Dedifferentiated amniotic fluid mesenchymal stem cell (primary cell): Measurements from ENCODE around the gene MCTP1.
"Not testable (repeated sequence)": the region's sequence is repeated elsewhere in the genome, so short reads cannot be mapped to it uniquely, and the experiment has no call there.

Experiments used
- DNase-seq: peaks from one replicate; pipeline ENCODE4 v3.0.0-alpha.2; 2016; ENCODE audit errors: extremely low spot score

MCTP1 gene

DNA sequence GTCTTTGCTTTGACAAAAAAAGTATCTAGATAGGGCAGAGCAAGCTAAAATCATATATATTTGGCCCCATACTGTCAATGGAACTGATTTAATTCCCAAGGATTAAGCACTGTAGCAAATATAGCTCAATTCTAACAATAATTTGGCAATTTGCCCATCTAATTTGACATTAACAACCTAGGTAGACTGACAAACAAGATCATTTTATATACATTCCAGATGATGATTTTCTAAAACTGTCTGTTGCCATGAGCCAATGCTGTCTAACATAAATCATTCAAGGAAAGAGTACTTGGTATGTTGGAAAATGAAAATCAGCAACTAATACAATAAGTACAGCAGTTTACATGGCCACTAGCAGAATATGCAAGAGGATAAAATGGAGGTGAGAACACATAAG, 32.1 kb downstream of the MCTP1 start:
- DNase-seq: no peak

DNA sequence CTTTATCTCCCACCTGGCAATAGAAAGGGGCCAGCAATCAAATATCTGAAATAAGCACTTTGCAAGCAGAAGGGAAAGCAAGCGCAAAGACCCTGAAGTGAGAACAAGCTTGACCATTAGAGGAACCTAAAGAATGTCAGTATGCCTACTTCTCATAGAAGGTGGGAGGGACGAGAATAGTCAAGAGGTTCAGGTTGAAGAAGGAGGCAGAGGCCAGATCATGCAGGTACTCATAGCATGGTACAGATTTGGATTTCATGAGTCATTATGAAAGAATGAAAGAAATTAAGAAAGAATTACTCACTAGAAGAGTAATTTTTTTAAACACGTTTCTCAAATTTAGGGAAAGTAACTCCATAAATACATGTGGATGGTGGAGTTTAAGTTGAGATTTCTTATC, 33.7 kb downstream of the MCTP1 start:
- no peak for DNase-seq

DNA sequence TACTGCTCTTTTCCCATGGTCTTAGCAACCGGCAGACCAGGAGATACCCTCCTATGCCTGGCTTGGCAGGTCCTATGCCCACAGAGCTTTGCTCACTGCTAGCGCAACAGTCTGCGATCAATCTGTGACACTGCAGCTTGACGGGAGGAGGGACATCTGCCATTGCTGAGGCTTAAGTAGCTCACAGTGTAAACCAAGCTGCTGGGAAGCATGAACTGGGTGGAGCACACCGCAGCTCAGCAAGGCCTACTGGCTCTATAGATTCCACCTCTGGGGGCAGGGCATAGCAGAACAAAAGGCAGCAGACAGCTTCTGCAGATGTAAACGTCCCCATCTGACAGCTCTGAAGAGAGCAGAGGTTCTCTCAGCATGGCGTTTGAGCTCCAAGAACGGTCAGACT, 40.4 kb downstream of the MCTP1 start:
- DNase-seq: no peak

DNA sequence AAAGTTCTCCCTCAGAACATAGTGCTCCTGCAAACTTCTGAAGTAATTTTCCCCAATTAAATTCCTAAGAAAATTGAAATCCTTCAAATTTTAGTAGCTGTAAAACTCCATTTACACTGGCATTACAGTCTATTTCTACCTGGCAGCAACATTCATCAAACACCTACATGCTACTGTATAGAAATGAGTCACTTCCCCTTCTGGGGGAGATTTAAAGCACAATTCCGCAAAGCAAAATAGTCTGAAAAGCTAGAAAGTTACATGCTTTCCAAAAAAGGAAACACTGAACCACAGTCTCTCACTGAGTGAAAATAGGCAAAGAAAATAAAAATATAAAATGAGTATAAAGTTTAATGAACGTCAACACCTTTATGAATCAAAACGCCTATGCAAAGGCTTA, 43.3 kb downstream of the MCTP1 start:
- no peak for DNase-seq

DNA sequence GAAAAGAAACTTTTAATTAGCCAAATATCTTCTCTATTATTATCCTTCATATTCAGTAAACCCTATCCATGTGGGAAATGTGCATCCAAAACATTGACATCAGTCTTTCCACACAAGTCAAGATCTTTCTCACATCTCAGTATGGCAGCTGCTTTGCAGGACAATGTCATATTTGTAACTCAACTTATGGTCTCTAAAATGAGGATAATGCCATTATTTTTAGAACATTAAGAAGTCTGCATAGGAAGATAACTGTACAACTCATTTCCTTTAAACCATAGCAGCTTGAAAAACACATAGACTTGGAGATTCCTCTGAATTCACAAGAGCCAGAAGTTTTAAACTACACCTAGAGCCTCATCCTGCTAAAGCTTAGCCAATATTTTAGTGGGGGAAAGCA, 43.7 kb downstream of the MCTP1 start:
- no peak for DNase-seq

DNA sequence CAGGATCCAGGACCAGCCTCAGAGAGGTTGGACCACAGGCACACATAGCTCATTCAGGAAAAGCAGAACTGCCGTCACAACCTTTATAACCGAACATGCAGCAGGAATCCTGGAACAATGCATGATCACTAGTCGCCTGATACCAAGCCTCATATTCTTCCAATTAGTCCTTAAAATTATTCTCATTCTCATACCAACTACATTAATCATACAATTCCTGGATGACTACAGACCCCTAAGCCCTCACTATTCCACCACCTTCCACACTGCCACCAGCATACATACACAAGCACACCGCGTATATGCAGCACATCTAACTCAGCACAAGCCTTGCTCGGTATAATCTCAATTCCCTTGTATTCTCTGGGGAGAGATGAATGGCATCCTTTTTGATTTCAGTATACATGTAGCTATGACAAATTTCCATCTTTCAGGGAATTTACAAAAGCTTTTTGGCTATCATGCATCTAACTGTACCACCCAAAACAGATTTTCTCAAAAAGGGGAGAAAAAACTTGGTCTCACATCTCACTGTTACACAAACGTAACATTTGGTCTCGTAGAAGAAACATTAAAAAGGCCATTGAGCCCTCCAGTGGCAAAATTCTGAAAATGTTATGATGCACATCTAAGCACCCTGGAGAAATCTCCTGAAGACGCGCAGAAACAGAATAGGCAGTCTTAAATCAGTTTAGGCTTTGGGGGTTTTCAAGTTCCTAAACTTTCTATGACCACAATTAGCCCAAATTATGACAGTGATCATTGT, 46.2 kb downstream of the MCTP1 start:
- peak; percentile 31 for DNase-seq

DNA sequence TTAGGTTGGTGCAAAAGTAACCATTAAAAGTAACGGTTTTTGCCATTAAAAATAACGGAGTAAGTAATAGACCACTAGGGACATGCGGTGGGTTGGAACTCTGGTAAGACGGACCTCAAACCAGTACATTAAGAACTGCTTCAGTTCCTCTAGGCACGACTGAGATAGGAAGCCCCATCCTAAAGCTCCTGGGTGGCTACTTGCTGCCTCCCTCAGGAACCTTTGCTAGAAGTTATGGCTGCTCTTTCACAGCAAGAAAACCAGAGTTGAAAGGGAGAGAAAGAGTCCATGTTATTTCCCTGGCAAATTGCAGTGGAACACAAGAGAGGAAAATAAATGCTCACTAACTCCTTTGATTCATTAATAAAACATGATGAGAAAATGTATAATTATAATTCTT, 47.6 kb downstream of the MCTP1 start:
- no peak for DNase-seq

DNA sequence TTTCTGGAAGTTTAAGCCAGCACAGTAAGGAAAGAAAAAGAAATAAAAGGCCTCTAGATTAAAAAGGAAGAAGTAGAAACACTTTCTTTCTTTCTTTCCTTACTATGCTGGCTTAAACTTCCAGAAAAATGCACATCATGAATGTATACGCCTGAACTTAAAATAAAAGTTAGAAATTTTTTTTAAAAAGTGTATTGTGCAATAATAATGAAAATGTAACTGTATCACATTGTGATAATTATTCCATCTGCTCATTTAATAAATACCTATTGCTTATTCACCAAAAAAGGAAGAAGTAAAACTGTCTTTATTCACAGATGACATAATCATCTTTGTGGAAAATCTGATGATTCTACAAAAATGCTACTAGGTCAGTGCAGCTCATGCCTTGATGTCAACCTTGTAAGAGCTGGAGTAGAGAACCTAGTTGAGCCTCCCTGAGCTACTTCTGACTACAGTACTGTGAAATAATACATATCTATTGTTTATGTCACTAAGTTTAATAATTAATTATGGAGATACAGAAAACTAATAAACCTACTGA, 49.4 kb downstream of the MCTP1 start:
- no peak for DNase-seq

DNA sequence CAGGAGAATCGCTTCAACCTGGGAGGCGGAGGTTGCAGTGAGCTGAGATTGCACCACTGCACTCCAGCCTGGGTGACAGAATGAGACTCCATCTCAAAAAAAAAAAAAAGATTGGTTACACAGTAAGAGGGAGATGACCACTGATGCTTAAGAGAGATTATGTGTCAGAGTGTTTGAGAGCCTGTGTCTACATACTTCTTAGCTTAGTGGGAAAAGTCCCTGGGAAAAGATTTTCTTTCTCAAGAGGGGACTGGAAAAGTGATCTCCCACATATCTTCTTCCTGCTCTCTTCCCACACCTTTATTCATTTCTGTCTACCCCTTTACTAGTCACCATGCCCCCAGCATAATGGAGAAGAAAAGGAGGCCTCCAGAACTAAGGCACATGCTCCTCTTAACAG, 55.2 kb downstream of the MCTP1 start:
- DNase-seq: no peak

DNA sequence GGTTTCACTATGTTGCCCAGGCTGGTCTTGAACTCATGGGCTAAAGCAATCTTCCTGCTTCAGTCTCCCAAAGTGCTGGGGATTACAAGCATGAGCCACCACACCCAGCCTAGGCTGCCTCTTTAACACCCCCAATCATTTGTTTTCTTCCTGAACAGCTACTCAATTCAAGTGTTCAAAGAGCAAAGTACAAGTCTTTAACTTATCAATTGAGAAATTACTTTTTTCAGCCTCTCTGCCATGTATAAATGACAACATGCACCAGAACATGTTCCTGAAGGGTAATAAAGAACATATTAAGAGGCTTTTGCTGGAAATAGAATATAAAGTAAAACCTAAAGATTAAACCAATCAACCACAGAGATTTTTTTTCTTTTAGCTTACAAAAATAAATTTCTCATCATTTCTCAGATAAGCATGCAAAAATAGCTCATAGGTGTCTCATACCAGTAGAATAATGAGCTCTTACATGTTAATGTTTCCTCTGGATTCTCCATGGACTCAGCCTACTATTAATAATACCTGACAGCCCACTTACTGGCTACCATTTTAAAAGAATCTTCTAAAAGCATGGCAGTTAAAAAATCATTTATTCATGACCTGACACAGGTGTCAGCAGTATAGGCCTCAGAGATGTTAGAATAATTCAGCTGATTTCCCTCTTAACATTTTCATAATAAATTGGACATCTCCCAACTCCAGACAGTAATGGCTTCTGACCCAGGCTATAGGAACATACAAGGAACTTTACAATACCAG, 60.0 kb downstream of the MCTP1 start:
- DNase-seq: no peak

DNA sequence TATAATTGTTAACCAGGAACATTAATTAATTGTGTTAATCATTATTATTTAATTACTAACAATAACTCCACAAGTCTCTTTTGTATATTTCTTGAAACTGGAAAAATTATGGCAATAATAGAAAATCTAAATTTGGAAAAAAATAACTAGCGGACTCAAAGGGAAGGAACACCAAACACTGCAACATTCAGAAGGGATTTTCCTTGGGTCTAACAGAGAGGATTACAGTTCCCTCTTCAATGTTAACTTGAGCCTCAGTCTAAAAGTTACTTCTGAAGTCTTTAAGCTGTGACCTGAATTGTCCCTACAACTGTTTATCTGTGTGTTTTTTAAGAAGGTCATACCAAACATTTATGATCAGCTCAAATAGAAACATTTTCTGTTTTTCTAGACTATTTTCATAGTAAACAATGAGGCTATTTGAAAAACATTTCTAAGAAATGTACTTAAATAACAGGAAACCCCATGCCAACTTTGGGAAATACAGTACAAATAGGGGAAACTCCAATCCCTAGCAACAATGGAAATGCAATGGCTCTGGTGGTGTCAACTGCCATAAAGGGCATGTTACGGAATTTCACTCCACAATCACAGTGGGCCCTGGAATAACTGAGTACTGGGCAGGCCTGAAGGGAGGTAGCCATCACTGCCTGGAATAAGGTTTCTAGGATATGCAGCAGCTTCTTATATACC, 61.2 kb downstream of the MCTP1 start:
- no peak for DNase-seq

DNA sequence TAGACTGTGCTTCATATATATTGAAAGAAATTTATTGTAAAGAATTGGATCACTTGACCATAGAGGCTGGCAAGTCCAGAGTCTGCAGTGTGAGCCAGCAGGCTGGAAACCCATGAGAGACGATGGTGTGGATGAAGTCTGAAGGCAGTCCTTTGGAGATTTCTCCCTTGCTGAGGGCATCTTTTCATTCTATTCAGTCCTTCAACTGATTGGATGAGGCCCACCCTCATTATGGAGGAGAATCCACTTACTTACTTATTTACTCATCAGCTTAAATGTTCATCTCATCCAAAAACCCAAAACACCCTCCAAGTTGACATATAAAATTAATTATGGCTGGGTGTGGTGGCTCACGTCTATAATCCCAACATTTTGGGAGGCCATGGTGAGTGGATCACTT, 62.1 kb downstream of the MCTP1 start:
- no peak for DNase-seq

DNA sequence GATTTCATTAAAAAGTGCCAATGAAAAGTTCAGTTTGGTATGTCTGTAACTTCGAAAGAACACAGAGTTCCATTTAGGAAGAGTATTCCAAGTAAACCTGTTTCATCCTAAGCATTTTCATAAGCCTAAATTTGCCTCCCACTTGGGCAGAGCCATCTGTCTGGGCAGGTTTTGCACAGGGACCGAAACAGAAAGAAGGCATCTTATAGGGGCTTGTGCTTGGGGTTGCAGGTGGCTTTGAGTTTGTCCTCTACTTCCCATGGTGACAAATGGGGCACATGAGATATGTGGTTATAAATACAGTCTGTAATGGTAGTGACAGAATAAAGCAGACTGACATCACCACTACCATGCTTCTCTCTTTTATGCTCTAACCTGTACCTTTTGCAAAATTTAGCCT, 63.7 kb downstream of the MCTP1 start:
- no peak for DNase-seq

DNA sequence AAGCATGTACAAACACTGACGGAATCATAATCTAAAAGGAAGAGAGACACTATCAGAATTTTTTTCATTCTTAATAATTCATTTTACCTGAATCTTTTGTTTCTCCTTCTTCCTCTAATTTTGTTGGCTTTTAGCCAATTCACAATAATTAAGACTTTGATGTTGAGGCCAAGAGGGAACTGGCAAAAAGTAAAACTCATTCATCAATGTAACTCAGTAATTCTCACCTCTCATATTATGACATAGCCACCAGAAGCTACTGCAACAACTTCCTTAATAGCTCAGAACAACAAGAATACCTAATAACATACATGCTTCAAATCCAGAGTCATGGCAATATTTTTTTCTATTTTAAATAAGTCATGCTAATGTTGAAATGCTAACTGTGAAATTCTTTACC, 64.5 kb downstream of the MCTP1 start:
- DNase-seq: no peak

DNA sequence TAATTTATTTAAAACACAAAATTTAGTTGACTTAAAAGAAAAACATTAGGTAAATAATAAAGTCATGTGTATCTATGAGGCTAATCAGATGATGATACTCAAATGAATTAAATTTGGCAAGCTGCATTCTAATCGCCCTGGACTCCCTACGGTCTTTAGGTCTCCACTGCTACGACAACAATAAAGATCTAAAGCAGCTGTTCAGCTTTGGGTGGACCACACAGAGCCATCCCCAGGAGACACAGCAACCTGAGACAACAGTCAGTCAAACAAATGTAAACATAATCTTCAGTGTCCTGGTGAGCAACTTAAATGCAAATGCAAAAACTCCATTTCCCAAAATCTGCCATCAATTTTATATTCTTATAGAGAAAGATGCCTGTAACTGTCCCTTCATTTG, 65.5 kb downstream of the MCTP1 start:
- no peak for DNase-seq

DNA sequence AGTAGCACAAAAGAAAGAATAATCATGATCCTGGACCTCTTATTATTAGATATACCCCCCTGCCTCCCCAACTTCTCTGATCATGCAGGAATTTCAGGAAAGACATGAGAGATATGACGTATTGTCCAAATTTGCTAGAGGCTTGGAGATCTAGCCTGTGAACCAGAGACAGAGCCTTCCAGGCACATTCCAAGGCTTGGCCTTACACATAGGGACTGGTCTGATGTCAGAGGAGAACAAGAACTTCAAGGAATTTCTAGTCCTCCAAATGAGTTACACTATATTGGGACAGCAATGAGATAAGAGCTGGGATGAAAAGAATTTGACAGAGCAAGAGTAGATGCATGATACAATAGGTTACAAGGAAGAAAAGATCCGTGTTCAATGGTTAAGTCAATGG, 67.0 kb downstream of the MCTP1 start:
- no peak for DNase-seq

DNA sequence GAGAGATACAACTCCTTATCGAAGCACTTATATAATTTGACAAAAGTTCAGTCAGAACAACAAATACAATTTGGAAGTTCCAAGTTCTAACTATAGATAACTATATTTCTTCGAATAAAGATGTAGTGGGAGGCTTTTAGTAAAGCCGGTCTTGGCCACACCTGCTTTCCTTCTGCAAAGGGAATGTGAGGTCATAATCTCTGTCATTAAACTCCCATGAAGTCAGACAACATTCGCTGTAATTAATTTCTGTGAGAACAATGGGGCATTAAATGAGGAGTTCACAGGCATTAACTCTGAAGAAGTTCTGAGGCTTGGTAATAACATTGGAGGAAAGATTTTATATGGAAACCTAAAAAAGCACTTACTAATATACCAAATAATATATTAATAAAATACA, 67.5 kb downstream of the MCTP1 start:
- no peak for DNase-seq

DNA sequence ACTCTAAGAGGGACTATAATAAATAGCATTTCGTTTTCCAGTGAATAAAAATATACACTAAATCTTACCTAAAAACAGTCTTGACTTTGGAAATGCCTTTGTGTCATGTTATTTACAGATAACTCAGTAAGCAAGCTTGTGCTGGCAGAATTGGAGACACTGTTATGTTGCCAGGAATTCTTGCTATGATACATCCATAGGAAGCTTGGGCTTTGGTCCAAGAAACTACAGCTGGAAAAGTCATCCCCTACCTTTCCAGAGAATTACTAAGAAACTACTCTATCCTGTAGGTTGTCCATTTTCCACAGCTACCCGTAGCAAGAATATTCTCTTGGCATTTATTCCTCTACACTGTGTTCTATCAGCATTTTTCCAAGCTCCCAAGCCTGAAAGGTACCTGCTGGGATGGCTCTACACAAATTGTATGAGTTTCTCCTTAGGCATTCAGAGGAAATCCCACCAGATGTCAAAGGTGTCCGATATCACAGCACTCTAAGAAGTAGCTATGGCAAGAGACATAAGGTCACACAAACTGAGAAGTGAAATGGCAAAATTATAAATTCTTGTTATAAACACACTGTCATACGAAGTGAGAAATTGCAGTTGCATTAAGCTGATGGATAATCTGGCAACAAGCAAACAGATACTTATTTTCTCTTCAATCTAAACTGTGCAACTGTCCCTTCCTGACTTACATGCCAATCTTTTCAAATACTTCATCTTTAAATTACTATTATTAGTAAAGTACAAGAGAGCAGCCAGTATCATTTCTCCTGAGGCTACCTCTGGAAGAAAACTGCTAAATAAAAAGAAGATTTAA, 68.5 kb downstream of the MCTP1 start:
- DNase-seq: no peak

DNA sequence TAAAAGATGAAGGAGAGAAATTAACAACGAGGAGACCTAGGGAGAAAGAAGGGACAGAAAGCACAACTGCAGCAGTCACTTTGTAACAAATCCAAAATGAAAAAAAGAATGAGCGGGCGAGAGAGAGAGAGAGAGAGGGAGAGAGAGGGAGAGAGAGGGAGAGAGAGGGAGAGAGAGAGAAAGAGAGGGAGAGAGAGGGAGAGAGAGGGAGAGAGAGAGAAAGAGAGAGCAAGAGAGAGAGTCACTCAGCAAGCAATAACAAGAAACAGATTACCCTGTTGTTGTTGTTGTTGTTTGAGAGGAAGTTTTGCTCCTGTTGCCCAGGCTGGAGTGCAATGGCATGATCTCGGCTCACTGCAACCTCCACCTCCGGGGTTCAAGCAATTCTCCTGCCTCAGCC, 77.1 kb downstream of the MCTP1 start:
- not testable (repeated sequence) for DNase-seq

DNA sequence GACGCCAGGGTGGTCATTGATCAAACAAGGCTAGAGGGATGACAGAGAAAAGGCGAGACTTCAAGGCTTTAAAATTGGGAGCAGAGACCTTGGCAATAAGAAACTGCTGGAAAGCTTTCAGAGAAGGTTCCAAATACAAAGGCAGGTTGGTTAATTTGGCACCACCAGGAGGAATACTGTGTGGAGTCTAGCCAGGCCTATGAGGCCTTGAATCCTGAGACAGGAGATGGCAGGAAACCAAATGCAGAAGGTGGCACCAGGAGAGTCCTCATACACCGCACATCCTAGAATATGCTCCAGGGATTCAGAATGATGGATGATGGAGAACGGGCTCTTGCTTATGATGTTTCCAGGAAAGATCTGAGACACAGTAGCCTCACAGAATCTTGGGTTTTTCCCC, 90.0 kb downstream of the MCTP1 start:
- DNase-seq: no peak

DNA sequence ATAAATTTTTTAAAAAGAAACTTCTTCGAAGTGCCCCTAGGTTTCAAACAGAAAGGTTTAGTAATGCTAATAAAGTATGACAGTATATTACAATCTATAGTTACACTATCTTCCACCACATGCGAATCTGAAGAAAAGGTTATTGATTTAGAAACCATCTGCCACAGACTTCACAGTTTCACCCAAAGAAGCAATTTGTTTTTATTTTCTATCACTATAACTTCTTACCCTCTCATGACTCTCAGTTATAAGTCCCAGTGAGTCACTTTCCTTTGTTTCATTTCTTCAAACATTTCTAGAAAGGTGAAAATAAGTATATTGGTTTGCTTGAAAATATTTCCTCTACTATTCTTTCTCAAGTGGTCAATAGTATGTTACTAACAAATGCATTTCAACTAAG, 93.6 kb downstream of the MCTP1 start:
- no peak for DNase-seq

DNA sequence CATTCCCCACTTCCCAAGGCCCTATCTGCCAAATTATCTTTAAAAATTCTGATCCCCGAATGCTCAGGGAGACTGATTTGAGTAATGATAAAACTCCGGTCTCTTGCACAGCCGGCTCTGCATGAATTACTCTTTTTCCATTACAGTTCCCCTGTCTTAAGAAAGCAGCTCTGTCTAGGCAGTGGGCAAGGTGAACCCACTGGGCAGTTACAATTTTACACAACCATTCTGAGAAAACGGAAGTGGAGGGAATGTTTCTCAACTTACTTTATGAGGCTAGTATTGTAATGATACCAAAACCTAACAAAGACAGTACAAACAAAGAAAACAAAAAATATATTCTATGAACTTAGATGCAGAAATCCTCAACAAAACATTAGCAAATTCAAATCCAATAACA, 100.0 kb downstream of the MCTP1 start:
- DNase-seq: no peak
